ENCODE results near the gene TNS1. TPM values are rescaled to one million over a fixed set of nuclear protein-coding genes. Genes with fewer than 3 reads are reported as not detected.

The TNS1 gene
- total RNA-seq, 1 experiment from 2014 or later = 6.2 TPM

DNA sequence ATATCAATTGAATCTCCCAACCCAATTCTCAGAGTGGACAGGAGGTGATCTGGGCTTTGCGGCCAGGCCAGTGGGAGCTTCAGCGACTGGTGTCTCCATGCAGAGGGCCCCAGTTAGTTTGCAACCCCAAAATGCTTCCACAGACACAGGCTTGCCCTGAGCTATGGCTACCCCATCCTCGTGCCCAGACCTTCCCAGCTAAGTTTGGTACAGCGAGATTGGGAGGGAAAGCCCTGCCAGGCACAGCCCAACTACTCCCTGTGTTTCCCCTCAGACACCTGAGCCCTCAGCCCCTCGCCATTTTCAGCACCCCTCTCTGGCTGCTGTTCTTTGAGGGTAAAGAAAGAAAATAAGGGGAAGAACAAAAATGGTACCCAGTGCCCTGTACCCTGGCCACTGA is 142.9 kb downstream of the TNS1 start:
- H2AFZ ChIP-seq (ENCODE audit: low read depth, low read length, poor library complexity, severe bottlenecking) = no peak overlapping the region
- ATAC-seq (no peak), DNase-seq (ENCODE audit: low read depth, low spot score) (no peak)
- H3K9ac ChIP-seq (ENCODE audit: low read length) = no peak overlapping the region
- H3K79me2 ChIP-seq (ENCODE audit: insufficient read depth, low read length) = no peaks in the 10 kb centered on the region
- intact Hi-C loops (cut with micrococcal nuclease) = no loop called here
- H3K4me3 ChIP-seq (replicated peaks in 1 of 2; ENCODE audit: low read depth in 1 of 2, low read length in 2 of 2) = no peak overlapping the region
- ChIA-PET RAD21 (ENCODE audit: low non-redundant PET in 1 of 2, low total read pairs in 2 of 2, uncharacterized antibody in 2 of 2, unreplicated experiment in 2 of 2) (no interaction called here), CTCF (interaction anchor here (1.0 kb wide), 1 partner anchor 27 kb away, joined by 3 read pairs; no protein-coding TSS in a partner anchor), POLR2A (no interaction called here)
- TF ChIP-seq, protein P1, sequence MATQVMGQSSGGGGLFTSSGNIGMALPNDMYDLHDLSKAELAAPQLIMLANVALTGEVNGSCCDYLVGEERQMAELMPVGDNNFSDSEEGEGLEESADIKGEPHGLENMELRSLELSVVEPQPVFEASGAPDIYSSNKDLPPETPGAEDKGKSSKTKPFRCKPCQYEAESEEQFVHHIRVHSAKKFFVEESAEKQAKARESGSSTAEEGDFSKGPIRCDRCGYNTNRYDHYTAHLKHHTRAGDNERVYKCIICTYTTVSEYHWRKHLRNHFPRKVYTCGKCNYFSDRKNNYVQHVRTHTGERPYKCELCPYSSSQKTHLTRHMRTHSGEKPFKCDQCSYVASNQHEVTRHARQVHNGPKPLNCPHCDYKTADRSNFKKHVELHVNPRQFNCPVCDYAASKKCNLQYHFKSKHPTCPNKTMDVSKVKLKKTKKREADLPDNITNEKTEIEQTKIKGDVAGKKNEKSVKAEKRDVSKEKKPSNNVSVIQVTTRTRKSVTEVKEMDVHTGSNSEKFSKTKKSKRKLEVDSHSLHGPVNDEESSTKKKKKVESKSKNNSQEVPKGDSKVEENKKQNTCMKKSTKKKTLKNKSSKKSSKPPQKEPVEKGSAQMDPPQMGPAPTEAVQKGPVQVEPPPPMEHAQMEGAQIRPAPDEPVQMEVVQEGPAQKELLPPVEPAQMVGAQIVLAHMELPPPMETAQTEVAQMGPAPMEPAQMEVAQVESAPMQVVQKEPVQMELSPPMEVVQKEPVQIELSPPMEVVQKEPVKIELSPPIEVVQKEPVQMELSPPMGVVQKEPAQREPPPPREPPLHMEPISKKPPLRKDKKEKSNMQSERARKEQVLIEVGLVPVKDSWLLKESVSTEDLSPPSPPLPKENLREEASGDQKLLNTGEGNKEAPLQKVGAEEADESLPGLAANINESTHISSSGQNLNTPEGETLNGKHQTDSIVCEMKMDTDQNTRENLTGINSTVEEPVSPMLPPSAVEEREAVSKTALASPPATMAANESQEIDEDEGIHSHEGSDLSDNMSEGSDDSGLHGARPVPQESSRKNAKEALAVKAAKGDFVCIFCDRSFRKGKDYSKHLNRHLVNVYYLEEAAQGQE (IDR thresholded peaks at IDR 0.05; ENCODE audit: low read depth) = no peak
- TF ChIP-seq TCF7L2 (IDR thresholded peaks at IDR 0.05; ENCODE audit: borderline replicate concordance, extremely low read depth, insufficient read depth, insufficient read length) = no peak
- TF ChIP-seq POLR2AphosphoS5 (IDR thresholded peaks at IDR 0.05; ENCODE audit: low read depth, low read length) = no peak
- no peak for TF ChIP-seq CBX3 (IDR thresholded peaks at IDR 0.05; ENCODE audit: low read depth)
- TF ChIP-seq ZNF274 (IDR thresholded peaks at IDR 0.05; ENCODE audit: low read depth, low read length) = no peak
- TF ChIP-seq SRF (IDR thresholded peaks at IDR 0.05; ENCODE audit: low read depth) = no peak
- TF ChIP-seq, protein P2, sequence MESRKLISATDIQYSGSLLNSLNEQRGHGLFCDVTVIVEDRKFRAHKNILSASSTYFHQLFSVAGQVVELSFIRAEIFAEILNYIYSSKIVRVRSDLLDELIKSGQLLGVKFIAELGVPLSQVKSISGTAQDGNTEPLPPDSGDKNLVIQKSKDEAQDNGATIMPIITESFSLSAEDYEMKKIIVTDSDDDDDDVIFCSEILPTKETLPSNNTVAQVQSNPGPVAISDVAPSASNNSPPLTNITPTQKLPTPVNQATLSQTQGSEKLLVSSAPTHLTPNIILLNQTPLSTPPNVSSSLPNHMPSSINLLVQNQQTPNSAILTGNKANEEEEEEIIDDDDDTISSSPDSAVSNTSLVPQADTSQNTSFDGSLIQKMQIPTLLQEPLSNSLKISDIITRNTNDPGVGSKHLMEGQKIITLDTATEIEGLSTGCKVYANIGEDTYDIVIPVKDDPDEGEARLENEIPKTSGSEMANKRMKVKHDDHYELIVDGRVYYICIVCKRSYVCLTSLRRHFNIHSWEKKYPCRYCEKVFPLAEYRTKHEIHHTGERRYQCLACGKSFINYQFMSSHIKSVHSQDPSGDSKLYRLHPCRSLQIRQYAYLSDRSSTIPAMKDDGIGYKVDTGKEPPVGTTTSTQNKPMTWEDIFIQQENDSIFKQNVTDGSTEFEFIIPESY (IDR thresholded peaks at IDR 0.05; ENCODE audit: extremely low read depth, insufficient replicate concordance, low read length) = no peak
- no peak for TF ChIP-seq SP1 (IDR thresholded peaks at IDR 0.05; ENCODE audit: low read depth)
- TF ChIP-seq RAD21 (IDR thresholded peaks at IDR 0.05; ENCODE audit: low read depth) = no peak
- no peak for TF ChIP-seq CEBPB (IDR thresholded peaks at IDR 0.05; ENCODE audit: low read depth)
- TF ChIP-seq ELF1 (IDR thresholded peaks at IDR 0.05; ENCODE audit: borderline replicate concordance, low read depth) = no peak
- TF ChIP-seq EZH2 (IDR thresholded peaks at IDR 0.05) = no peak
- no peak for TF ChIP-seq JUND (IDR thresholded peaks at IDR 0.05)
- no peak for TF ChIP-seq YY1 (IDR thresholded peaks at IDR 0.05; ENCODE audit: extremely low read depth, insufficient replicate concordance, low read depth, low read length)
- no peak for TF ChIP-seq EZH2phosphoT487 (IDR thresholded peaks at IDR 0.05; ENCODE audit: borderline replicate concordance)
- no peak for TF ChIP-seq POLR2A (IDR thresholded peaks at IDR 0.05; ENCODE audit: borderline replicate concordance, extremely low read depth, insufficient read depth, insufficient read length)
- no peak for TF ChIP-seq FOSL1 (IDR thresholded peaks at IDR 0.05; ENCODE audit: low read depth)
- no peak for TF ChIP-seq SIN3A (IDR thresholded peaks at IDR 0.05; ENCODE audit: low read depth)
- no peaks in the 10 kb centered on the region for H3K36me3 ChIP-seq (ENCODE audit: control insufficient read depth in 1 of 2, insufficient read depth in 2 of 2, low read length in 2 of 2)
- no TSS peak for BruUV-seq (replicated peaks)
- no peak overlapping the region for H3K27ac ChIP-seq (ENCODE audit: low read depth, low read length)
- no peak overlapping the region for H3K4me2 ChIP-seq (ENCODE audit: low read length)
- no peaks in the 10 kb centered on the region for H3K9me2 ChIP-seq (ENCODE audit: insufficient read depth)
- no peaks in the 10 kb centered on the region for H3K4me1 ChIP-seq (ENCODE audit: control insufficient read depth in 1 of 2, insufficient read depth in 2 of 2, low read length in 2 of 2)
- H3K27me3 ChIP-seq (ENCODE audit: insufficient read depth, low read length) = no peaks in the 10 kb centered on the region
- no peaks in the 10 kb centered on the region for H3K9me3 ChIP-seq (ENCODE audit: control insufficient read depth in 1 of 2, insufficient read depth in 1 of 2, low read depth in 1 of 2, low read length in 2 of 2)
- no peaks in the 10 kb centered on the region for H4K20me1 ChIP-seq (ENCODE audit: insufficient read depth)

Measured in HCT116 (cell line).